ENCODE results near the gene CFAP410.
"Not testable (repeated sequence)": the region's sequence is repeated elsewhere in the genome, so short reads cannot be mapped to it uniquely, and the experiment has no call there.

CFAP410 gene

GRCh38 chr21:44302573-44303401, 36.4 kb downstream of the CFAP410 start:
- H3K4me1 ChIP-seq (ENCODE audit: control insufficient read depth, insufficient read depth, low read length), result peaks cover 30% of the 10 kb centered on the region
- not testable (repeated sequence) for H3K4me3 ChIP-seq (ENCODE audit: low read depth, low read length); H3K27ac ChIP-seq (ENCODE audit: low read depth, low read length); H3K9me3 ChIP-seq (ENCODE audit: control insufficient read depth, insufficient read depth, low read depth, low read length); H3K9ac ChIP-seq (ENCODE audit: low read length); H3K27me3 ChIP-seq (ENCODE audit: control insufficient read depth, insufficient read depth, low read length)
- peaks cover 16% of the 10 kb centered on the region for H3K36me3 ChIP-seq (ENCODE audit: control insufficient read depth, insufficient read depth, low read length)

GRCh38 chr21:44301961-44302406, 37.2 kb downstream of the CFAP410 start:
- Histone ChIP-seq H3K36me3 (ENCODE audit: control insufficient read depth, insufficient read depth, low read length) (peaks cover 8% of the 10 kb centered on the region), H3K4me3 (ENCODE audit: low read depth, low read length) (no peak overlapping the region), H3K27ac (ENCODE audit: low read depth, low read length) (no peak overlapping the region), H3K9me3 (ENCODE audit: control insufficient read depth, insufficient read depth, low read depth, low read length) (no peaks in the 10 kb centered on the region), H3K27me3 (ENCODE audit: control insufficient read depth, insufficient read depth, low read length) (no peaks in the 10 kb centered on the region; the same call in 1 of the 2 replicates), H3K4me1 (ENCODE audit: control insufficient read depth, insufficient read depth, low read length) (peaks cover 30% of the 10 kb centered on the region), H3K9ac (ENCODE audit: low read length) (no peak overlapping the region)

- peaks cover 30% of the 10 kb centered on the region for H3K4me1 ChIP-seq (ENCODE audit: control insufficient read depth, insufficient read depth, low read length)
- H3K27ac ChIP-seq (ENCODE audit: low read depth, low read length), result no peak overlapping the region
- H3K4me3 ChIP-seq (ENCODE audit: low read depth, low read length), result peak overlapping the region; percentile 83
- no peaks in the 10 kb centered on the region for H3K9me3 ChIP-seq (ENCODE audit: control insufficient read depth, insufficient read depth, low read depth, low read length)
- peaks cover 2% of the 10 kb centered on the region; the same call in 1 of the 2 replicates for H3K36me3 ChIP-seq (ENCODE audit: control insufficient read depth, insufficient read depth, low read length)
- H3K9ac ChIP-seq (ENCODE audit: low read length), result peak overlapping the region; percentile 68
- H3K27me3 ChIP-seq (ENCODE audit: control insufficient read depth, insufficient read depth, low read length), result no peaks in the 10 kb centered on the region; the same call in 1 of the 2 replicates
These were observed 38.0 kb downstream of the CFAP410 start for GRCh38 chr21:44301141-44301540.

GRCh38 chr21:44300262-44300959, 38.8 kb downstream of the CFAP410 start:
- H3K4me3 ChIP-seq (ENCODE audit: low read depth, low read length), result peak overlapping the region; percentile 83
- no peak overlapping the region for H3K27ac ChIP-seq (ENCODE audit: low read depth, low read length)
- H3K36me3 ChIP-seq (ENCODE audit: control insufficient read depth, insufficient read depth, low read length), result no peaks in the 10 kb centered on the region
- no peaks in the 10 kb centered on the region; the same call in 1 of the 2 replicates for H3K27me3 ChIP-seq (ENCODE audit: control insufficient read depth, insufficient read depth, low read length)
- H3K4me1 ChIP-seq (ENCODE audit: control insufficient read depth, insufficient read depth, low read length), result peaks cover 31% of the 10 kb centered on the region
- no peaks in the 10 kb centered on the region for H3K9me3 ChIP-seq (ENCODE audit: control insufficient read depth, insufficient read depth, low read depth, low read length)
- H3K9ac ChIP-seq (ENCODE audit: low read length), result peak overlapping the region; percentile 68

- peak within 1 kb of the TSS; percentile 69 for H3K9ac ChIP-seq (ENCODE audit: low read length)
- peaks cover 30% of the 10 kb centered on the region for H3K4me1 ChIP-seq (ENCODE audit: control insufficient read depth, insufficient read depth, low read length)
- peak within 1 kb of the TSS; percentile 75; the same call in 1 of the 2 replicates for H3K27ac ChIP-seq (ENCODE audit: low read depth, low read length)
These were observed 39.5 kb downstream of the CFAP410 start, which contains the start of gene PFKL for GRCh38 chr21:44299458-44300261. TSS of gene PFKL (plus strand) at chr21:44300053. CDS start at chr21:44300106, 53 bp downstream.

GRCh38 chr21:44299085-44299457, 40.1 kb downstream of the CFAP410 start:
- Histone ChIP-seq H3K9ac (ENCODE audit: low read length) (peak overlapping the region; percentile 69), H3K27ac (ENCODE audit: low read depth, low read length) (peak overlapping the region; percentile 75; the same call in 1 of the 2 replicates), H3K4me1 (ENCODE audit: control insufficient read depth, insufficient read depth, low read length) (peaks cover 26% of the 10 kb centered on the region), H3K27me3 (ENCODE audit: control insufficient read depth, insufficient read depth, low read length) (no peaks in the 10 kb centered on the region; the same call in 1 of the 2 replicates), H3K9me3 (ENCODE audit: control insufficient read depth, insufficient read depth, low read depth, low read length) (no peaks in the 10 kb centered on the region), H3K36me3 (ENCODE audit: control insufficient read depth, insufficient read depth, low read length) (no peaks in the 10 kb centered on the region), H3K4me3 (ENCODE audit: low read depth, low read length) (peak overlapping the region; percentile 83)

More at GRCh38 chr21:44299458-44300261, 39.5 kb downstream of the CFAP410 start, which contains the start of gene PFKL:
- no peaks in the 10 kb centered on the region for H3K9me3 ChIP-seq (ENCODE audit: control insufficient read depth, insufficient read depth, low read depth, low read length)
- peak within 1 kb of the TSS; percentile 83 for H3K4me3 ChIP-seq (ENCODE audit: low read depth, low read length)
- no peaks in the 10 kb centered on the region; the same call in 1 of the 2 replicates for H3K27me3 ChIP-seq (ENCODE audit: control insufficient read depth, insufficient read depth, low read length)
- no peaks in the 10 kb centered on the region for H3K36me3 ChIP-seq (ENCODE audit: control insufficient read depth, insufficient read depth, low read length)

GRCh38 chr21:44298301-44298700, 40.9 kb downstream of the CFAP410 start:
- Histone ChIP-seq H3K9me3 (ENCODE audit: control insufficient read depth, insufficient read depth, low read depth, low read length) (no peaks in the 10 kb centered on the region), H3K36me3 (ENCODE audit: control insufficient read depth, insufficient read depth, low read length) (no peaks in the 10 kb centered on the region), H3K4me1 (ENCODE audit: control insufficient read depth, insufficient read depth, low read length) (peaks cover 18% of the 10 kb centered on the region), H3K4me3 (ENCODE audit: low read depth, low read length) (no peak overlapping the region), H3K27me3 (ENCODE audit: control insufficient read depth, insufficient read depth, low read length) (no peaks in the 10 kb centered on the region; the same call in 1 of the 2 replicates), H3K27ac (ENCODE audit: low read depth, low read length) (no peak overlapping the region), H3K9ac (ENCODE audit: low read length) (no peak overlapping the region)

- no peak overlapping the region for H3K27ac ChIP-seq (ENCODE audit: low read depth, low read length)
- no peak overlapping the region for H3K4me3 ChIP-seq (ENCODE audit: low read depth, low read length)
- H3K4me1 ChIP-seq (ENCODE audit: control insufficient read depth, insufficient read depth, low read length), result peaks cover 18% of the 10 kb centered on the region
- H3K9ac ChIP-seq (ENCODE audit: low read length), result no peak overlapping the region
- no peaks in the 10 kb centered on the region for H3K36me3 ChIP-seq (ENCODE audit: control insufficient read depth, insufficient read depth, low read length)
- no peaks in the 10 kb centered on the region for H3K9me3 ChIP-seq (ENCODE audit: control insufficient read depth, insufficient read depth, low read depth, low read length)
- no peaks in the 10 kb centered on the region; the same call in 1 of the 2 replicates for H3K27me3 ChIP-seq (ENCODE audit: control insufficient read depth, insufficient read depth, low read length)
These were observed 41.5 kb downstream of the CFAP410 start for GRCh38 chr21:44297525-44298290.

- no peaks in the 10 kb centered on the region for H3K36me3 ChIP-seq (ENCODE audit: control insufficient read depth, insufficient read depth, low read length)
- H3K9me3 ChIP-seq (ENCODE audit: control insufficient read depth, insufficient read depth, low read depth, low read length), result no peaks in the 10 kb centered on the region
- no peaks in the 10 kb centered on the region; the same call in 1 of the 2 replicates for H3K27me3 ChIP-seq (ENCODE audit: control insufficient read depth, insufficient read depth, low read length)
- no peak overlapping the region for H3K27ac ChIP-seq (ENCODE audit: low read depth, low read length)
- no peak overlapping the region for H3K9ac ChIP-seq (ENCODE audit: low read length)
- no peak overlapping the region for H3K4me3 ChIP-seq (ENCODE audit: low read depth, low read length)
- H3K4me1 ChIP-seq (ENCODE audit: control insufficient read depth, insufficient read depth, low read length), result peaks cover 18% of the 10 kb centered on the region
These were observed 42.3 kb downstream of the CFAP410 start for GRCh38 chr21:44296916-44297315.

GRCh38 chr21:44296103-44296519, 43.1 kb downstream of the CFAP410 start:
- no peaks in the 10 kb centered on the region for H3K36me3 ChIP-seq (ENCODE audit: control insufficient read depth, insufficient read depth, low read length)
- H3K27me3 ChIP-seq (ENCODE audit: control insufficient read depth, insufficient read depth, low read length), result no peaks in the 10 kb centered on the region; the same call in 1 of the 2 replicates
- no peaks in the 10 kb centered on the region for H3K9me3 ChIP-seq (ENCODE audit: control insufficient read depth, insufficient read depth, low read depth, low read length)
- no peak overlapping the region for H3K27ac ChIP-seq (ENCODE audit: low read depth, low read length)
- no peak overlapping the region for H3K4me3 ChIP-seq (ENCODE audit: low read depth, low read length)
- H3K9ac ChIP-seq (ENCODE audit: low read length), result no peak overlapping the region
- H3K4me1 ChIP-seq (ENCODE audit: control insufficient read depth, insufficient read depth, low read length), result peaks cover 15% of the 10 kb centered on the region
